Mammary microvascular endothelial cell (primary cell): ENCODE results near the gene UVRAG. TPM values are rescaled to one million over a fixed set of nuclear protein-coding genes. Genes with fewer than 3 reads are reported as not detected.

Experiments
- total RNA-seq: library from RNA; depleted of rRNA; stranded (reverse); fragments of >200 nt; gene quantifications from 2 replicates; pipeline ENCODE4 v1.2.3, GENCODE V29; 2015

The UVRAG gene
- 34.2 and 35.0 TPM in 2 replicates for total RNA-seq

GRCh38 chr11:75814677-75815344 lies at the start of gene UVRAG:
Gene UVRAG (plus strand): TSS chr11:75815210. CDS start chr11:75815408, 198 bp downstream.

GRCh38 chr11:75768112-75768908 lies 46.7 kb upstream of the UVRAG start, which contains the start of gene DGAT2:
Gene DGAT2 (plus strand): TSS chr11:75768778. CDS start chr11:75768992, 214 bp downstream.

Other genes with a start within 250 kb of the UVRAG start
- 0.30 and 0.87 TPM in 2 replicates for gene MAP6, start 146.2 kb upstream of the UVRAG start, total RNA-seq
- not detected in 2 replicates for gene MOGAT2, start 97.4 kb upstream of the UVRAG start, total RNA-seq
- 0.44 and 2.5 TPM in 2 replicates for gene DGAT2, start 46.4 kb upstream of the UVRAG start, total RNA-seq